ENCODE results near the gene NCKAP5. TPM values are rescaled to one million over a fixed set of nuclear protein-coding genes. Genes with fewer than 3 reads are reported as not detected.

NCKAP5 gene
- total and polyA plus RNA-seq, 2 of the 8 experiments (the other 6 are each of a cell fraction or from before 2014, with no cell fraction given): 0.27 to 0.86 TPM

DNA sequence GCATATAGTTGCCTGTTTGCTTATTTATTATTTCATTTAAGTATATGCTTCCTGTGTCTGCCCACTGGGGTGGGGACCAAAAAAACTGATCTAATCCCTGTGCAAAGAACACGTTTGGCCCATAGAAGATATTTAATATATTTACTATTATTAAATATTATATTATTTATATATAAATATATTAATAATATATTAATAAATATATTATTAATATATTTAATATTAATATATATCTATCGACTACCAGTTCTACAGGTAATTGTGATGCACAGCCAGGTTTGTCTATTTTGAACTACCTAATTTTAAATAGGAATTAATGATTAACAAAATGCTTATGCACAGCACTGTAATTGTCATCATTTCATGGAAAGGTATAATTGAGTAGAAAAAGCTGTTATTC, 609.4 kb downstream of the NCKAP5 start:
- Histone ChIP-seq H2BK5ac (ENCODE audit: low read depth, low read length) (no peak overlapping the region), H3K27me3 (replicated peaks in 1 of 4; ENCODE audit: control insufficient read depth in 3 of 4, extremely low read depth in 1 of 4, insufficient read depth in 3 of 4, low read length in 3 of 4) (no peaks in the 10 kb centered on the region), H2BK12ac (ENCODE audit: low read depth, low read length) (no peak overlapping the region), H3K4me2 (ENCODE audit: insufficient read depth in 1 of 2, low read depth in 2 of 2, low read length in 2 of 2) (no peak overlapping the region), H2AFZ (ENCODE audit: low read length) (no peak overlapping the region), H3K56ac (replicated peaks; ENCODE audit: insufficient read length, low read depth, low read length) (no peak overlapping the region), H3K18ac (ENCODE audit: extremely low read depth, low read length) (no peak overlapping the region), H4K8ac (ENCODE audit: extremely low read depth, insufficient read depth, low read length) (no peak overlapping the region), H2BK20ac (ENCODE audit: low read length) (no peak overlapping the region), H3K36me3 (ENCODE audit: control insufficient read depth in 2 of 4, insufficient read depth in 4 of 4, low read length in 3 of 4) (no peaks in the 10 kb centered on the region), H4K91ac (replicated peaks; ENCODE audit: insufficient read length, low read length) (no peak overlapping the region), H3K4ac (replicated peaks; ENCODE audit: insufficient read length, low read depth, low read length) (no peak overlapping the region), H3K23ac (ENCODE audit: insufficient read length) (no peak overlapping the region), H2BK120ac (replicated peaks; ENCODE audit: low read depth, low read length) (no peak overlapping the region), H2BK15ac (ENCODE audit: low read length) (no peak overlapping the region), H3K27ac (ENCODE audit: low read depth, low read length) (no peak overlapping the region), H4K5ac (ENCODE audit: insufficient read length, low read depth, low read length) (no peak overlapping the region), H3K4me1 (replicated peaks in 1 of 4; ENCODE audit: control insufficient read depth in 3 of 4, insufficient read depth in 4 of 4, low read length in 3 of 4) (no peaks in the 10 kb centered on the region), H3K79me1 (ENCODE audit: low read depth, low read length) (no peaks in the 10 kb centered on the region), H3K9me3 (ENCODE audit: insufficient read depth in 2 of 2, low read depth in 1 of 2, low read length in 1 of 2) (no peaks in the 10 kb centered on the region), H4K20me1 (replicated peaks in 1 of 2; ENCODE audit: control insufficient read depth in 1 of 2, insufficient read depth in 2 of 2, low read length in 2 of 2) (no peaks in the 10 kb centered on the region), H3K9ac (replicated peaks in 1 of 4; ENCODE audit: extremely low read depth in 1 of 4, low read depth in 3 of 4, low read length in 3 of 4) (no peak overlapping the region), H3K79me2 (ENCODE audit: control insufficient read depth in 1 of 2, insufficient read depth in 2 of 2, low read length in 2 of 2) (no peaks in the 10 kb centered on the region), H2AK5ac (ENCODE audit: low read depth, low read length) (no peak overlapping the region), H3K23me2 (ENCODE audit: low read depth, low read length) (no peaks in the 10 kb centered on the region), H3K14ac (ENCODE audit: insufficient read length) (no peak overlapping the region), H3K4me3 (ENCODE audit: extremely low read depth in 1 of 4, insufficient read depth in 2 of 4, low read depth in 3 of 4, low read length in 4 of 4) (no peak overlapping the region)
- 91% methylated on average over 2 of the region's 2 CpGs; no CpG with 5 or more reads in 1 of the 2 experiments for WGBS, 2 experiments (ENCODE audit: extremely low coverage in 1 of 2, insufficient coverage in 1 of 2, insufficient read length in 1 of 2, insufficient replicate concordance in 2 of 2, low coverage in 1 of 2, low lambda C conversion rate in 2 of 2, missing lambda C conversion rate in 1 of 2)
- no peak for TF ChIP-seq SIRT6 (IDR thresholded peaks at IDR 0.05; ENCODE audit: low read length)
- TF ChIP-seq NANOG (IDR thresholded peaks at IDR 0.05; ENCODE audit: insufficient read depth, low read depth, low read length, poor library complexity, severe bottlenecking): no peak
- TF ChIP-seq HDAC6 (IDR thresholded peaks at IDR 0.05; ENCODE audit: low read depth, low read length): no peak
- no peak for TF ChIP-seq RNF2 (IDR thresholded peaks at IDR 0.05; ENCODE audit: borderline replicate concordance, low read depth, low read length, missing control alignments, poor library complexity, severe bottlenecking)
- DNase-seq (ENCODE audit: low read depth in 1 of 2, low spot score in 2 of 2) (no peak), FAIRE-seq (no peak)
- POLR2A ChIA-PET (ENCODE audit: partially characterized antibody): no interaction called here
- CTCF ChIA-PET (ENCODE audit: partially characterized antibody): no interaction called here
